ENCODE data around the gene RPP25L.

GRCh38 chr9:34603610-34604231 is 8.2 kb downstream of the RPP25L start:
- TF ChIP-seq, protein P1, sequence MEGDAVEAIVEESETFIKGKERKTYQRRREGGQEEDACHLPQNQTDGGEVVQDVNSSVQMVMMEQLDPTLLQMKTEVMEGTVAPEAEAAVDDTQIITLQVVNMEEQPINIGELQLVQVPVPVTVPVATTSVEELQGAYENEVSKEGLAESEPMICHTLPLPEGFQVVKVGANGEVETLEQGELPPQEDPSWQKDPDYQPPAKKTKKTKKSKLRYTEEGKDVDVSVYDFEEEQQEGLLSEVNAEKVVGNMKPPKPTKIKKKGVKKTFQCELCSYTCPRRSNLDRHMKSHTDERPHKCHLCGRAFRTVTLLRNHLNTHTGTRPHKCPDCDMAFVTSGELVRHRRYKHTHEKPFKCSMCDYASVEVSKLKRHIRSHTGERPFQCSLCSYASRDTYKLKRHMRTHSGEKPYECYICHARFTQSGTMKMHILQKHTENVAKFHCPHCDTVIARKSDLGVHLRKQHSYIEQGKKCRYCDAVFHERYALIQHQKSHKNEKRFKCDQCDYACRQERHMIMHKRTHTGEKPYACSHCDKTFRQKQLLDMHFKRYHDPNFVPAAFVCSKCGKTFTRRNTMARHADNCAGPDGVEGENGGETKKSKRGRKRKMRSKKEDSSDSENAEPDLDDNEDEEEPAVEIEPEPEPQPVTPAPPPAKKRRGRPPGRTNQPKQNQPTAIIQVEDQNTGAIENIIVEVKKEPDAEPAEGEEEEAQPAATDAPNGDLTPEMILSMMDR (IDR thresholded peaks at IDR 0.05) = peak; percentile 98
- TF ChIP-seq EZH2 (IDR thresholded peaks at IDR 0.05) = no peak
- no peak for TF ChIP-seq EZH2phosphoT487 (IDR thresholded peaks at IDR 0.05)
